ENCODE results near the gene TLX3. TPM values are rescaled to one million over a fixed set of nuclear protein-coding genes. Genes with fewer than 3 reads are reported as not detected.

Gene TLX3
- polyA plus RNA-seq, 1 donor (not counting 4 experiments of a cell fraction or from before 2014, with no cell fraction given), result not detected

GRCh38 chr5:171288066-171288465 lies 21.0 kb upstream of the TLX3 start:
- H3K27ac ChIP-seq (ENCODE audit: control insufficient read depth, insufficient read depth, low read length), result no peak overlapping the region
- no peak overlapping the region for H3K9ac ChIP-seq (ENCODE audit: control insufficient read depth, extremely low read depth, insufficient read depth, low read length)
- H3K79me2 ChIP-seq (ENCODE audit: control insufficient read depth, insufficient read depth, low read length), result no peaks in the 10 kb centered on the region
- H3K9me3 ChIP-seq (ENCODE audit: control insufficient read depth, low read depth, low read length), result no peaks in the 10 kb centered on the region
- H2AFZ ChIP-seq (ENCODE audit: control insufficient read depth, low read length), result no peak overlapping the region
- FAIRE-seq (no peak), DNase-seq (ENCODE audit: low read depth, low spot score) (no peak)
- dilution Hi-C loops (cut with MboI; ENCODE audit: extremely low pct_ligation_motif_present, low sequenced_read_pairs), result no loop called here
- H3K4me3 ChIP-seq (ENCODE audit: control insufficient read depth in 2 of 3, extremely low read depth in 1 of 3, insufficient read depth in 2 of 3, low read depth in 1 of 3, low read length in 3 of 3), result no peak overlapping the region
- H3K4me2 ChIP-seq (ENCODE audit: control insufficient read depth, extremely low read depth, insufficient read depth, low read depth, low read length), result no peak overlapping the region
- no peaks in the 10 kb centered on the region for H3K27me3 ChIP-seq (ENCODE audit: control insufficient read depth, extremely low read depth, insufficient read depth, low read length)
- H4K20me1 ChIP-seq (ENCODE audit: control insufficient read depth, extremely low read depth, insufficient read depth, low read length), result no peaks in the 10 kb centered on the region
- TF ChIP-seq CTCF (optimal IDR thresholded peaks at IDR 0.05 in 1 of 3, IDR thresholded peaks at IDR 0.05 in 1 of 3, conservative IDR thresholded peaks at IDR 0.05 in 1 of 3; ENCODE audit: extremely low read depth in 1 of 3, insufficient read depth in 2 of 3, low read length in 3 of 3) (no peak), EZH2 (IDR thresholded peaks at IDR 0.05; ENCODE audit: low read length) (no peak)
- H3K9me1 ChIP-seq (ENCODE audit: control insufficient read depth, extremely low read depth, insufficient read depth, low read length), result no peaks in the 10 kb centered on the region
- no peaks in the 10 kb centered on the region for H3K4me1 ChIP-seq (ENCODE audit: control insufficient read depth, extremely low read depth, insufficient read depth, low read length)
- no peaks in the 10 kb centered on the region for H3K36me3 ChIP-seq (ENCODE audit: control insufficient read depth in 2 of 2, extremely low read depth in 1 of 2, insufficient read depth in 2 of 2, low read length in 2 of 2)

- H3K9me1 ChIP-seq (ENCODE audit: control insufficient read depth, extremely low read depth, insufficient read depth, low read length), result no peaks in the 10 kb centered on the region
- no peak overlapping the region for H2AFZ ChIP-seq (ENCODE audit: control insufficient read depth, low read length)
- no peaks in the 10 kb centered on the region for H3K79me2 ChIP-seq (ENCODE audit: control insufficient read depth, insufficient read depth, low read length)
- dilution Hi-C loops (cut with MboI; ENCODE audit: extremely low pct_ligation_motif_present, low sequenced_read_pairs), result no loop called here
- no peaks in the 10 kb centered on the region for H4K20me1 ChIP-seq (ENCODE audit: control insufficient read depth, extremely low read depth, insufficient read depth, low read length)
- DNase-seq (ENCODE audit: low read depth, low spot score) (no peak), FAIRE-seq (no peak)
- H3K27me3 ChIP-seq (ENCODE audit: control insufficient read depth, extremely low read depth, insufficient read depth, low read length), result no peaks in the 10 kb centered on the region
- TF ChIP-seq EZH2 (IDR thresholded peaks at IDR 0.05; ENCODE audit: low read length), result no peak
- TF ChIP-seq CTCF (optimal IDR thresholded peaks at IDR 0.05 in 1 of 3, IDR thresholded peaks at IDR 0.05 in 1 of 3, conservative IDR thresholded peaks at IDR 0.05 in 1 of 3; ENCODE audit: extremely low read depth in 1 of 3, insufficient read depth in 2 of 3, low read length in 3 of 3), result no peak
- H3K4me3 ChIP-seq (ENCODE audit: control insufficient read depth in 2 of 3, extremely low read depth in 1 of 3, insufficient read depth in 2 of 3, low read depth in 1 of 3, low read length in 3 of 3), result no peak overlapping the region
- no peak overlapping the region for H3K9ac ChIP-seq (ENCODE audit: control insufficient read depth, extremely low read depth, insufficient read depth, low read length)
- no peaks in the 10 kb centered on the region for H3K9me3 ChIP-seq (ENCODE audit: control insufficient read depth, low read depth, low read length)
- no peaks in the 10 kb centered on the region for H3K4me1 ChIP-seq (ENCODE audit: control insufficient read depth, extremely low read depth, insufficient read depth, low read length)
- H3K4me2 ChIP-seq (ENCODE audit: control insufficient read depth, extremely low read depth, insufficient read depth, low read depth, low read length), result no peak overlapping the region
- no peak overlapping the region for H3K27ac ChIP-seq (ENCODE audit: control insufficient read depth, insufficient read depth, low read length)
- no peaks in the 10 kb centered on the region for H3K36me3 ChIP-seq (ENCODE audit: control insufficient read depth in 2 of 2, extremely low read depth in 1 of 2, insufficient read depth in 2 of 2, low read length in 2 of 2)
Measured at GRCh38 chr5:171291371-171291770, 17.7 kb upstream of the TLX3 start.

Measured in keratinocyte (primary cell).